NCI-H1436 (cell line): ENCODE measurements around the gene NDUFB10.

Source experiments
- DNase-seq: peaks from one replicate; lab custom pipeline; 2025; lab: John Stamatoyannopoulos, UW

Gene NDUFB10

GRCh38 chr16:2002406-2003230 is 43.3 kb downstream of the NDUFB10 start:
- DNase-seq: no peak

DNA sequence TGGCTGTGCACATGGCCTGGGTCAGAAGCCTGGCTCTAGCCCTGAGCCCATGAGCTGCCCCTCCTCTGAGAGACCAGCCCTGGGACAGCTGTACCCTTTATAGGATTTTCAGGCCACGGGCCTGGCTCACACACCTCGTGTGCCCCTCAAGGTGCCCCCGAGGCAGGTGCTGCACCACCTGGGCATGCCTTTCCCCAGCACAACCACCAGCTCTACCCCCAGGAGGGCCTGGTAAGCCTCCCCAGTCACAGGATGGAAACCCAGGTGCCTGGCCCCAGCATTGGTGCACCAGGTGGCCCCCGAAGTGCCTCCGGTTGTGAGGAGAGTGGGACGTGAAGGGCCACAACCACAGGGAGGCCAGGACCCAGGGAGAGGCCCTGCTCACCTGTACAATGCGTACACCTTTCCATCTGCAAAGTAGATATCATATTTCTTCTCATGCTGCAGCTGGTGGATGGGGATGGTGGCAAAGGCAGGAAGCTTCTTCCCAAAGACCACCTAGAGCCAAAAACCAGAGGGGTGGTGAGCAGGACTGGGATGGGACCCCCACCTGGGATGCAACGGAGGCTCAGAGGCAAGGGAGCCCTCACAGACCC is 44.0 kb downstream of the NDUFB10 start:
- no peak for DNase-seq

DNA sequence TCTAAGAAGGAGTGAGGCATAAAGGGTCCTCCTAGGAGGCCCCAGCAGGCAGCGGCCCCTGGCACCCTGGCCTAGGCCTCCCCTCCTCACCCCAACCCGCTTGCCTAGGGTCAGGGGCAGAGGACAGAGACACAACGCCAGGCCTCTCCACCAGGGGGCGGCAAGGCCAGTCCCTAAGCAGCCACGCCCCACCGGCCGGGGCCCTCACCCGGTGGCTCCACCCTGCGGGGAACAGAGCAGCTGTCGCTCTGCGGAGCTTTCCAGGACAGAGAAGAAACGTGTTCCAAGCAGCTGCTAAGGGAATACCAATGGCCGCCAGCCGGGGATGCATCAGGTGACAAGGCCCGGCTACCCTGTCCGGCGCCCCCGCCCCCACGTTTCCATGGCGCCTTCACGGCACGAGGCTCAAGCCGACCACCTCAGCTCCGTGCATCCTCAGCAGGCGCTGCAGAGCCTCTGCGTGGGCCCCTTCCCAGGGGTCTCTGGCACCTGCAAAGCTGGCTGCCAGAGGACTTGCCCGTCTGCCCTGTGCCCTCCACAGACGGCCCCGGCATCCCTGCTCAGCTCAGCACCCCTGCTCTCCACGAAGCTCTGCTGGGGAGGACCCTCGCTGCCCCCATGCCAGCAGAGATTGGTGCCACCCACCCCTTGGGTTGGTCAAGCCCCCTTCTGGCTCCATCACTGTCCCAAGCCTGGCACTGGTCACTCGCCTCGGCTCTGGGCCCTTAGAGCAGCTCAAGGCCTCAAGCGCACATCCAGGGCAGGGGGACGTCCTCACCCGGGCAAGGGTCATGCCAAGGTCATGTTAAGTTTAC is 44.7 kb downstream of the NDUFB10 start:
- peak; percentile 91 for DNase-seq

GRCh38 chr16:2004795-2005517 is 45.6 kb downstream of the NDUFB10 start:
- DNase-seq: peak; percentile 43

- no peak for DNase-seq
These were observed 46.3 kb downstream of the NDUFB10 start for GRCh38 chr16:2005646-2006045.

DNA sequence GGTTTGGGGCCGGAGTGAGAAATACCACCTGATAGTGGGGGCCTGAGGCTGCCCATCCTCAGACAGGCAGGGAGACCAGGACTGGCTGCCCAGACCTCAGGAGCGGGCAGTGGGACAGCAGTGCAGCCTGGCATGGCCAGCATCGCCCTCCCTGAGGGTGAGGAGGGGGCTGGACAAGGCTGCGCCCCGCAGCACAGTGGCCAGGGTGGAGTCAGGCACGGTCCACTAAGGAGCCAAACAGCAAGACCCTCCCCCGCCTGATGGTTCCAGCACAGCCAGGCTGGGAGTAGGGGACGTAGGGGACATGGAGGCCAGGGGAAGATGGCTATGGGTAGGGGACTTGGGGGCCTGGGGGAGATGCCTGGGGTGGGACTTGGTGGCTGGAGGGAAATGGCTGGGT is 47.0 kb downstream of the NDUFB10 start:
- no peak for DNase-seq

DNA sequence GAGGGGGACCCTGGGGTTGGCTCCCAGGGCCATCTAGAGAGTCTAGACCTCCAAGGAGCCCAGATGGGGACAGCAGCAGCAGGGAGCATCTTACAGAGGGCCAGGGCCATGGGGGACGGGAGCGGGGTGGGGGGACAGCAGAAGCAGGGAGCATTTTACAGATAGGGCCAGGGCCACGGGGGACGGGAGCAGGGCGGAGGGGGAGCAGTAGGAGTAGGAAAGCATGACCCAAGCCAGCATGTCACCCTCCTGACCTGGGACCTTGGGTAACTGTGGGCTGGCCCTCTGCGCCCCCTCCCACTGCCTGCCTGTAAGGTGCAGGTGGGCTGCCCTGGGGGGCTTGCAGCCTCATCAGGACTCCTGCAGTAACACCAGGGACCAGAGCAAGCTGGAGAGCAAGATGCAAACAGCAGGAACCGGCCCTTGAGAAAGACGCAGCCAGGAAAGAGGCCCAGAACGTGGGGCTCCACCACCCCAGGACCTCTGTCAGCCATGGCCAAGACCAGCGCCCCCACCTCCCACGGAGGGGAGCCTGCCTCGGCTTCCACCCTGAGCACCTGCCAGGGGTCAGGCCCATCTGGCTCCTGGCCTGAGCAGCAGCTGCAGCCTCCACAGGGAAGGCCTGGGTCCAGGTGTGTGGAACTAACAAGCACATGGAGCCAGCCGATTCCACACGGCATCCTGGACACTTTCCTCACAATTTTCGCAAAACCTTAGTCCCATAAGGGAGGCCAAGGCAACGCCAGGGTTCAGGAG is 47.9 kb downstream of the NDUFB10 start:
- no peak for DNase-seq

DNA sequence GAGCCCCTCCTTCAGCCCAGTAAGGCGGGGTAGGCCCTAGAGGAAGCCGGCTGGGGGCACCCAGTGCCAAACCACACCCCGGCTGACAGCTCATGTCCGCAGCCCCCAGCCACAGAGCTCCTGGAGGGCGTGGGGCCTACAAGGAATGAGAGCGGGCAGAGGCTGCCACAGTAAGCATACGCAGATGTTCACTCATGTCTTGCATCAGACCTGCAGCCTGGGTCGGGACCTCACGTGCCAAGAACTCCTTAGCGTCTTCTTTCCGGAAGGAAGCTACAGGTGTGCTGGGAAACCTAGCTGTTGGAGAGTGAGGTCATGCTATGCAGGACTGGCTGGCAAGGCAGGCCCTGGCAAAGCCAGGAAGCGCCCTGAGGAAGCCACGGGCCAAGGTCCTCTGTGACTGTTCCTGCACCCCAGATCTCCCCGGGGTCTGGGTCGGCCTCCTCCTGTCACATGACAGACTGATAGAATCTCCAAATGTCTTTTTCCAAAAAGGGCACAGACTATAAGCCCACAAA is 48.7 kb downstream of the NDUFB10 start:
- DNase-seq: no peak

GRCh38 chr16:2008631-2009163 is 49.4 kb downstream of the NDUFB10 start:
- no peak for DNase-seq

- DNase-seq: no peak
These were observed 49.9 kb downstream of the NDUFB10 start for GRCh38 chr16:2009164-2009711.

DNA sequence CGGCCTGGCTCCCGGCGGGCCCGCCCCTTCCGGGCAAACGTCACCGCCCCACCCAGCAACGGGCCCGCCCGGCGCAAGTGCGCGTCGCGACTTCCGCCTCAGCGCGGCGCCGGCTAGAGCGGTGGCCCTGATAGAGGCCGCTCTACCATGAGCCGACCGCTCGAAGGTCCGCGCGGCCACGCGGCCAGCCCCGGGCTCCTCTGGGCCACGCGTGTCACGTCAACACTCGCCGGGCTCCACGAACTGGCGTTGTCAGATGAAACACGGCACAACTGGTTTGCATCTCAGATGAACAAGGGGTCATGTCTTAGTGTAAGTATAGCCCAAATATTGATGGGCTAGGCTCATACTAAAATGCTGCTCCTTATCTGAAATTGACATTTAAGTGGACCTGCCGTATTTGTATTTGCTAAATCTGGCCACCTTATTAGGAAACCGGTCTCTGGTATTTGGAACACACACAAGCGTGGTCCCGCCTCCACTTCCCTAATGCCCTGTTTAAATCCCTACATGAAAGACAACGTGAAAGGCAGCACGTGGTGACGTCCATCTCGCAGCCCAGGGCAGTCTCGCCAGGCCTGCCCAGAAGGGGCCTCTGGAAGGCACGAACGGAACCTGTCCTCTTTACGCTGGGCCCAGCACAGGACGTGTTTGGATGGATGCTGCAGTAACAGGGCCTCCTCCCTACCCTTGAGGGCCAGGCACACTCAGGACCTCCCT is 50.6 kb downstream of the NDUFB10 start, which contains the start of gene ZNF598:
TSS of gene ZNF598 (minus strand) at position 31 of the 720 bp plus-strand sequence.
- DNase-seq: peak; percentile 85
